Lower leg skin (tissue), 3 donors: ENCODE data around the gene PKM.

ENCODE experiments used
- CTCF ChIP-seq, 3 donors: fragments of 450-650 bp; IDR thresholded peaks; one replicate each; pipeline ENCODE4 v1.5.1; 2016; ENCODE audit warnings: antibody characterized with exemption in 3 of 3, mild to moderate bottlenecking in 3 of 3, moderate library complexity in 2 of 3
- POLR2A ChIP-seq, 2 donors: fragments of 450-650 bp; IDR thresholded peaks; one replicate each; pipeline ENCODE4 v1.6.1; 2016 to 2017; ENCODE audit warnings: antibody characterized with exemption in 2 of 2, mild to moderate bottlenecking in 1 of 2, moderate library complexity in 1 of 2

GRCh38 chr15:72184165-72184811, 46.7 kb downstream of the PKM start:
- TF ChIP-seq CTCF (IDR thresholded peaks at IDR 0.05) = no peak
- no peak for TF ChIP-seq POLR2A (IDR thresholded peaks at IDR 0.05)
